ENCODE data around the gene IVNS1ABP.
"Not testable (repeated sequence)": the region's sequence is repeated elsewhere in the genome, so short reads cannot be mapped to it uniquely, and the experiment has no call there.

IVNS1ABP gene

DNA sequence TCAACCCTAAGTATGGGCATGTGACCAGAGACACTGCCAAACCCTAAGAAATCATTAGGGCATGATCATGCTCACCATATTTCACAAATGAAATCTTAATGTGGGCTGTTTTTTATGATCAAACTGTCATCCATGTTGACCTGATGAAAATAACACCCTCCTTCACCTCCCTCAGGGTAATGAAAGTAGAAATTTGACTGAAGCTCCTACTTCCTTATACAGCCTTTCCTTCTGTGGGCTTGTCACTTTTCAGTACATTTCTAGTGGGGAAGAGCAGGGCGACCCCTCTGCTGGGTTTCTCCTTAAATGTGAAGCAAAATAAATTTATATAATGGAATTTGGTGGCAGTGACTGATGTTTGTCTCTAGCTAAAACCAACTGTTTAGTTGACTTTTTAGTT, 25.9 kb downstream of the IVNS1ABP start:
- no peak for DNase-seq

DNA sequence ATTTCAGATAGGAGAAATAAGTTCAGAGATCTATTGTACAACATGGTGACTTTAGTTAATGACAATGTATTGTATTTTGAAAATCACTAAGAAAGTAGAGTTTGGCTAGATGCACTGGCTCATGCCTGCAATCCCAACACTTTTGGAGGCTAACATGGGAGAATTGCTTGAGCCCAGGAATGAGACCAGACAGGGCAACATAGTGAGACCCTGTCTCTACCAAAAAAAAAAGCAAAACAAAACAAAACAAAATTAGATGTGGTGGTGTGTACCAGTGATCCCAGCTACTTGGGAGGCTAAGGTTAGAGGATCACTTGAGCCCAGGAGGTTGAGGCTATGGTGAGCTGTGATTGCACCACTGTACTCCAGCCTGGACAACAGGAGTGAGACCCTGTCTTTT, 27.2 kb downstream of the IVNS1ABP start:
- DNase-seq, result no peak

DNA sequence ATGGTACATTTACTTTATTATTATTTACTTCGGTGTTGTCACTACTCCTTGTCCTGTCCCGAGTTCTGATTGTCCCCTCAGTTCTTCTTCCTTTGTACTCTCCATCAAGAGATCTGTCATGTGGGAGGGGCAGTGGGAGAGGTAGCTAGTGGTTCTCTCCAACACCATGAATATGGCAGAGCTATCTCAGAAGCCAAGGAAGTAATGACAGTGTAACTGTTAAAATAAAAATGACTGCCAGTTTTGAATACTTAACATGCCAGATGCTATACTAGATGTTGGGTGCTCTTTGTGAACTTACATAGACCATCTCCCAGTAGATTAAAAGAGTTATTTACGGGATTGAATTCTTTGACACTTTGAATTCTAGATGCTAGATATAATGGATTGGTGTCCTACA, 28.6 kb downstream of the IVNS1ABP start:
- no peak for DNase-seq

DNA sequence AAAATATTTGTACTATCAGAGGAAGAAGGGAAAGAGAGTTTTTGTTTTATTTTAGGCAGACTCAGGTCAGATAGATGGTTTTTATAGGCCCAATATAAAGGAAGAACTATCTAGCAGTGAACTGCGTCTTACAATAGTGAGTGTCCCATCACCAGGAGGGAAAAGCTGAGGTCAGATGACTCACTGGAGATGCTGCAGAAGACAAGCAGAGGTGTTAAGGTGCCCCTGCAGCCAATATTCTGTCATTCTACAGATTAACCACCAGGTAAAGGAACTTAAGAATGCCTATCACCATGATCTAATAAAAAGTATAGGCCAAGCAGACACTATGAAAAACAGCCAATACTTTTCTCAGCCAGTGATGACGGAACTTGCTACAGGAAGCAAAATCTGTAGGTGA, 29.6 kb downstream of the IVNS1ABP start:
- DNase-seq, result no peak

DNA sequence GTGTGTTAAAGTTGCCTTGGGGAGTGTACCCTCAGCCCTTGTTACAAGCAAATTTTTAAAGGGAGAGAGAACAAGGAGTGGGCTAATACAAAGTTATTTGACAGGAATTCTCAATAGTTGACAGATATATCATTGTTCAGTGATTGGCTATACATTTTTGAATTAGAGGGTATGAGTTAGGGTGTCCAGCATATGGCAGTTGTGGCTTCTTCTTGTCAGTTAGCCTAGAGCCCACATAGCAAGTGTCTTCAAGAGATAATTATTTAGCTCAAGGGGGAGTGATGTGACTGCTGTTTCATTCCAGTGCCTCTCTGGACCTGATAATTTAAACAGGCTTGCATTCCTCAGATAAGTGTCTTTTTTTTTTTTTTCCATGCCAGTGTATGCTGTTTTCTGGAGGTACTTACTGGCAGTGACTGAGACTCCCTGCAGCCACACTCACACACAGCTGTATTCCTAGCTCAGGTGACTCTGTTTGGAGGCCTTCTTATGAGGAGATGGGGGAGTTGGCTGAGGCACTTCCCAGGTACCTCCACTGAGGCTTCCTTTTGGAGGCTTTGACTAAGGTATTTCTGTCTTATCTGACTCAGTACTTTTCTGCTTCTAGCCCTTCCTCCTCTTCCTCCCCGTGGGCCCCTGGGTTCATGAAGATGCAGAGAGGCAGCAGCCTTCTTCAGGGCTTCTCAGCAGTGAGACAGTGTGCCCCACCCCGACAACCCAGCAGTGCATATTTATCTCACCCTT, 32.3 kb downstream of the IVNS1ABP start:
- no peak for DNase-seq

DNA sequence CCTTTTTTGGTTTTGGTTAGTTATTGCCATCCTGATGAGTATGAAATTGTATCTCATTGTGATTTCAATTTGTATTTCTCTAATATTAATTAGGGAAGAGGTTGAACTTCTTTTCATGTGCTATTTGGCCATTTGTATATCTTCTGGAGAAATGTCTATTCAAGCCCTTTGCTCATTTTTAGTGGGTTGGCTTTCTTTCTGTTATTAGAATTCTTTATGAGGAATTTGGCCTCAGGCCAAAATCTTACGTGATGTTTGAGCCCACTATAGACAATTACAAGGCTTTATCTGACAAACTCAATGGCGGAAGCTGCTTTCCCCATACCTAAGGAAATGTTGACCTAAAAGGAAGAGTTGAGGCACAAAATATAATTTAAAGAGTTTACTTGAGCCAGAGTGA, 32.9 kb downstream of the IVNS1ABP start:
- no peak for DNase-seq

DNA sequence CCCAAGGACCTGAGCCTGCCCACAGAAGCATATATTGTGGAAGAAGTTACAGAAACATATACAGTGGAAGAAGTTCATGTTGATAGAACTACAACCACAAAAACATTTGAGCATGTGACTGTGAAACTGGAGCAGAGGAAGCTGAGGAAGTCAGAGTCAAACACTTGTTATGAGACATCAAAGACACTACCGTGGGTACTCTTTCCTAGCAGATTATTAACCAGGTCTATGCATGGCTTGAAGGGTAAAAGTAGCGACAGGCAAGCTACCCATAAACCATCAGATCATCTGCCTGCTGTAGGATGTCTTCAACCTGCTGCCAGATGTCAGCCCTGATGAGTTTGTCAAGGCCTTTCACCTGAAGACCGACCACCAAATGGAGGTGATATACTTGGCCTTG, 35.8 kb downstream of the IVNS1ABP start:
- DNase-seq, result peak; percentile 83

DNA sequence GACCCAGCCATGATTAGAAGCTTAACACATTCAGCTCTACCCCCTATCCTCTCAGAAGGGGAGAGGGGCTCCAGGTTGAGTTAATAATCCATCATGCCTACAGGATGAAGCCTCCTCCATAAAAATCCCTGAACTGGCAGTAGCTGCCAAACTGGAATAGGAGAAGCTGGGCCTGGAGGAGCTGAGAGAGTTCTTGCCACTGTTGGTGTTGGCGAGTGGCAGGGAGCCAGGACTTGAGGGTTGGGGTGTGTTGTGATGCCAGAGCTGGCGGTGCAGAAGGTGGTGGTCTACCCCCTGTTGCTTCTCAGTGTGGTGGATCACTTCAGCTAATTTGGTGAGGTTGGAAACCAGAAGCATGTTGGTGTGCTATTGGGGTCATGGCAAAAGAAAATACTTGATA, 36.5 kb downstream of the IVNS1ABP start:
- no peak for DNase-seq

DNA sequence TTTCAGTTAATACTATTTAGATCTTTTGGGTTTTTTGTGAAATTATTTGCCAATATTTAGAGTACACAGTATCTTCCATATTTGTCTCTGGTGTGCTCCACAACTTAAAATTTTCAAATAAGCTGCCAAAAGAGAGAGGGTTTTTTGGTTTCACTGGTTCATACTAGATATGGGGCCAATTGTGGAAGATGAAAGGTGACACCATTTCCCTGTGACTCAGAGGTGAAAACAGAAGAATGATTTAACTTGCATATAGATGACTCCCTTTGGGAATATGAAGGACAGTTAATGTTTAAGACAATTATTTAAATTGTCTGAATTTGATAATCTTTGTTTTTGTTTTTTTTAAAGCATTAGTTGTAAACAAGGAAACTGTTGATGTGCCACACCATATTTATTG, 37.5 kb downstream of the IVNS1ABP start:
- DNase-seq, result peak; percentile 12

DNA sequence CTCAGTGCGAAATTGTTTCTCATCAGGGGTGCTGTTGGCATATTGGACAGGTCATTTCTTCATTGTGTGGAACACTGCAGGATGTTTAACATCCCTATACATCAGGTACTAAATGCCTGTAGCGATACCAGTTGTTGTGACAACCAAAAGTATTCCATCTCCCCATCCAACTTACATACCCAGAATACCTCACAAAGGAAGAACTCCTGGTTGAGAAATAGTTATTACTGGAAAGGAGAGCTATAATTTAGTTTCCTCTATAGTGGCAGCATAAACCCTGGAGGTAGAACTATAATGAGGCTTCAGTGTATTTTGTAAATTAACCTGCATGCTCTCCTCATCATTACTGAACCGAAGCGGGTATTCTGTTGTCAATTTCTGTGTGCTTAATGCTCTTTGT, 45.1 kb downstream of the IVNS1ABP start:
- DNase-seq, result no peak

DNA sequence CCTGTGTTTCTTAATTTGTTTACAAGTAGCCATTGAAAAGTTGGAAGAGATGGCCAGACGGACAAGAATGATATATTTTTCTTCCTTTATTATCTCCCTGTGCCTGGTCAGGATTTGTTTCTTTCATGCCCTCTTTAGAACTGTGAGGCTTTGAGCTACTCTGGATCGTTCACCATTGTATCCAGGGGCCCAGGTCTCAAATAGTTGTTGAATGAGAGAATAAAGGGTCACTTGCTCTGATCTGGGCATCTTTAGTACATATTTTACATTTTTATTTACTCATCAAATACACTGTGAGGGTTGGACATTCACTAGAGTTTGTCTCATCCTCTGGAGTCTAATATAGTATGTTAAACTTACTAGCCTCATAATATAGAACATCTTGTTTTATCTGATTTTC, 48.7 kb downstream of the IVNS1ABP start:
- no peak for DNase-seq

DNA sequence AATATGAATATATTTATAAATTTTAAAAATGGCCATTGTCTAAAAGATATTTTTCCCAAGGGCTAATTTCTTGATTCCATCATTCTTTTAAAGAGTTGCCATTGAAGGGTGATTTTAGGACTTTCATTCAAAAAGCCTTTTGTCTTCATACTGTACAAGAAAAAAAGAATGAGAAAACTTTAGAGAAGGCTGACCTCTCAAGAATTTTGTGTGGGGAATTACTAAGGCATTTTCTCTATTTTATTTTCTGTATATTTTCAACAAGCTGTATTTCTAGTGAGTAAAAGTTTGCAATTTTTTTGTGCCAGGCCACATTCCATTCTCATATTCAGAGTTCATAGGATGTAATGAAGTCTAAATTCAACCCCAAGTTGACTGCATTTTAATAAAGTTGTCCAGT, 49.3 kb downstream of the IVNS1ABP start:
- DNase-seq, result no peak

DNA sequence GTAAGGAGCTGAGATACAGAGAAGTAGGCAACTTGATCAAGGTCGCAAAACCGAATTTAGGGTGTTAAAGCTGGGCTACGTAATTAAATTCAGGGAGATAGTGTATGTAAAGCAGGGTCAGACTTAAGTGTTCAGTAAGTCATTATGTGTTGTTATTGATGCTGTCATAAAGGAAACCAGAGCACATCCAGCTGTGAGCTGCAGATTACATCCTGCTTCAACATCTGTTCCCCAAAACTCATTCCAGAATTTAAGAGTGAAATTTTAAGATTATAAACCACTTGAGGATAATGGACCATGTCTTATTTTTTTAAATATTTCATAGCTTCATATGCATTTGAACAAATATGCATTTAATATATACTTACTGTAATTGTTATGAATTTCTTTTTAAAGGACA, 49.7 kb downstream of the IVNS1ABP start:
- DNase-seq, result no peak

DNA sequence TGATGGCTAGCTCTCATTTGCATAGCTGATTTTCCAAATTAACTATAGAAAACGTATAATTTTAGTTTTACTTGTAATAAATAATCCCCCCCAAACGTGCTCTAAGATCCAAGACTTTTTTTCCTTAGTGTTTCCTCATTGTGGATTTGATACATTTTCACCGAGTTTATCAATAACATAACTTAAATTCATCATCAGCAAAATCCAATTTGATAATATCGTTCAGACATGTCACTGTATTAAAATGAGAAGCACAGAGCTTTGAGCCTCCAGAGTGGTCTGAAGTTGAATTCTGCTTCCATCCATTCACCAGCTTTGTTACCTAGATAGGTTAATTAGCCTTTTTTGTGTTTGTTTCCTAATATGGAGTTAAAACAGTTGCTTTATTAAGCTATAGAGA, 51.7 kb downstream of the IVNS1ABP start:
- DNase-seq, result no peak

DNA sequence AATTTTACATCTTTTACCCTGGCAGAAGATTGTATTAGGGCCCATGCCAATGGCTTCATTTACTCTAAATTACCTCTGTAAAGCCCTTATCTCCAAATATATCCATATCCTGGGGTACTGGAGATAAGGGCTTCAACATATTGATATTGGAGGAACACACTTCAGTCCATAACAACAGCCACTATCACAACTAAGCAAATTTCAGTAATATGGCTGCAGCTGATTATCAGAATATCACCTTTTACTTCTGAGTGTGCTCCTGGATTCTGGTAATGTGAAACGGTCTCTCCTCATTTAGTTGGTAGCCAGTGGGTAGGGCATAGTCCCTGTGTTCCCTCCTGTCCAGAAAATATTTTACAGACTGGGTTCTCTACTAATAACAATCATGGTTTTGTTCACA, 53.3 kb downstream of the IVNS1ABP start:
- no peak for DNase-seq

DNA sequence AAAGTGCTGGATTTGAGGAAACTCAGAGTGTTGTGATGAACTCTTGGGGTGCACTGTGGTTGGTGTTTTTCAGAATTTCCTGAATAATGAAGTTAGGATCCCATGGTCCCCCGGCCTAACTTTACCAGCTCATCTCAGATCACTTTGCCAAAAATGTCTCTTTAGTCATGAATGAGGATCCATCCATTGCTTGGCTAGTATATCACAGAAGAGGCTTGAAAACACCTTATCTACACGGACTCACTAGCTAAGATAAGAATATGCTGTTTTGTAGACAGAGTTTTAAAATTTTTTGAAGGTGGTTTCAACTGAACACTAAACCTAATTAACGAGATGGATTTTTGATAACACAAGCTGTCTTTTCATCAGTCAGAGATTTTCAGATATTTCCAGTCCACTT, 53.8 kb downstream of the IVNS1ABP start:
- no peak for DNase-seq

DNA sequence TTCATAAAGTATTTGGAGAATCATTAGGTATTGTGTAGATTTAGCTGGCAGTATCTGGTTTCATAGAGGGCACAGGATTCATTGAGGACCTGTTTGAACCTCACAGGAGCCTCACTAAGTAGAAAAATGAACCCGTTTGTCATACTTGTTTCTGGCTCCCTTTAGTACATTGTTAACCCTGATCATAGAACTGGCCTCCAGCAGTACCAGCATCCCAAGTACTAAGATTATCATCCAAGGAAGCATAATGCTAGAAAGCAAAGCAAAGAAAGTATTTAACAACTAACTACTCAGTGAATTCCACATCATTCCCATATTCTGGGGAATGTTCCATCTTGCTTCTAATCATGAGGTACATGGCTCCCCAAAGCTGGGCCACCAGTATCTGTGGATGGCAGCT, 54.9 kb downstream of the IVNS1ABP start:
- no peak for DNase-seq

DNA sequence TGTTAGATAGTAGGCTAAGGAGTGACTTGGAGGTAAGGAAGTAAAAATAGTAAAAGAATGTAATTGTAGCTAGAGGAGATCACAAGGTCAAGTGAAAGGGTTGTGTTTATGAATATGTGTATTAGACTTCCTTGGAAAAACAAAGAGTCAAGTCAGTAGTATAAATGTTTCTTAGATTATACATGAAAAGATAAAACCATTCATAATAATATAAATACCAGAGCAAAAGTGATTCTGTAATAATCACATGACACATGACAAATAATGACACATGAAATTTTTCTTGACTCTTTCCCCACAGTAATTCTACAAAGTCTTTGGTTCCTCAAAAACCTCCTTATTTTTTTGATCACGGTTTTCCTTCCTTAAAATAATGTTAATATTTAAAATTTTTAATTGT, 56.4 kb downstream of the IVNS1ABP start:
- no peak for DNase-seq

DNA sequence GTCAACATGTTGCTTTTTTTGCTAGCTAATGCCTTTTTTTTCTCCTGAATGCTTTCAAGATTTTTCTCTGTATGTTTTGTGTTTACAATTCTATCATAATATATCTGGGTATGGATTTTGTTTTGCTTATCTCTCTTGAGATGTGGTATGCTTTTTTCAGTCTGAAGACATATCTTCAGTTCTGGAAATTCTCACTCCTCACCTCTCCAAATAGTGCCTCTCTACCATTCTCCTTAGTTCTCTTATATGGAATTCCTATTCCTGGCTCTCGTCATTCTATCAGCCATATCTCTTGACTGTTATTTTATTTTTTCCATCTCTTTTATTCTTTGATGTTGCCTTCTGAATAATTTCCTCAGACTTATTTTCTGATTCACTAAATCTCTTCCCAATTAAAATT, 58.4 kb downstream of the IVNS1ABP start:
- DNase-seq, result no peak

DNA sequence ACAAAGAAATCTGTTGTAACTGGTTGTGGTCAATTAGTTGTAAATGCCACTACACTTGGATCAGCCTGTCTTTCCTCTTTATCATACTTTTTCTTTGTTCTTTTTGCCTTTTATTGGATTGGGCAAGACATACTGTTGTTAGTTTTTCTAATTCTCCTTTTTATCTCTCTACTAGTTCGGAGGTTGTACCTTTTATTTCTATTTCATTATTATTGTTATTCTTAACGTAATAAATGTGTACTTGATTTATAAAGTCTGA, 59.2 kb downstream of the IVNS1ABP start:
- no peak for DNase-seq

DNA sequence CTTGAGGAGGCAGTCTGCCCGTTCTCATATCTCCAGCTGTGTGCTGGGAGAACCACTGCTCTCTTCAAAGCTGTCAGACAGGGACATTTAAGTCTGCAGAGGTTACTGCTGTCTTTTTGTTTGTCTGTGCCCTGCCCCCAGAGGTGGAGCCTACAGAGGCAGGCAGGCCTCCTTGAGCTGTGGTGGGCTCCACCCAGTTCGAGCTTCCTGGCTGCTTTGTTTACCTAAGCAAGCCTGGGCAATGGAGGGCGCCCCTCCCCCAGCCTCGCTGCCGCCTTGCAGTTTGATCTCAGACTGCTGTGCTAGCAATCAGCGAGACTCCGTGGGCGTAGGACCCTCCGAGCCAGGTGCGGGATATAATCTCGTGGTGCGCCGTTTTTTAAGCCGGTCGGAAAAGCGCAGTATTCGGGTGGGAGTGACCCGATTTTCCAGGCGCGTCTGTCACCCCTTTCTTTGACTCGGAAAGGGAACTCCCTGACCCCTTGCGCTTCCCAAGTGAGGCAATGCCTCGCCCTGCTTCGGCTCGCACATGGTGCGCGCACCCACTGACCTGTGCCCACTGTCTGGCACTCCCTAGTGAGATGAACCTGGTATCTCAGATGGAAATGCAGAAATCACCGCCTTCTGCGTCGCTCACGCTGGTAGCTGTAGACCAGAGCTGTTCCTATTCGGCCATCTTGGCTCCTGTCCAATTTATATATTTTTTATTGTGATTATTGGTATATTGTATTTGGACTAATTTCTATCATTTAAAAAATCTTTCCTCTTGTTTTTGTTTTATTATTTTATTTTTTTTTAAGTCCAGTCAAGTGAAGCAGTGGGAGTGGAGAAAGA, 59.7 kb downstream of the IVNS1ABP start:
- peak; percentile 70 for DNase-seq

DNA sequence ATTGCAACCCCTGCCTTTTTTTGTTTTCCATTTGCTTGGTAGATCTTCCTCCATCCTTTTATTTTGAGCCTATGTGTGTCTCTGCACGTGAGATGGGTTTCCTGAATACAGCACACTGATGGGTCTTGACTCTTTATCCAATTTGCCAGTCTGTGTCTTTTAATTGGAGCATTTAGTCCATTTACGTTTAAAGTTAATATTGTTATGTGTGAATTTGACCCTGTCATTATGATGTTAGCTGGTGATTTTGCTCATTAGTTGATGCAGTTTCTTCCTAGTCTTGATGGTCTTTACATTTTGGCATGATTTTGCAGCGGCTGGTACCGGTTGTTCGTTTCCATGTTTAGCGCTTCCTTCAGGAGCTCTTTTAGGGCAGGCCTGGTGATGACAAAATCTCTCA, 61.4 kb downstream of the IVNS1ABP start:
- DNase-seq, result not testable (repeated sequence)

DNA sequence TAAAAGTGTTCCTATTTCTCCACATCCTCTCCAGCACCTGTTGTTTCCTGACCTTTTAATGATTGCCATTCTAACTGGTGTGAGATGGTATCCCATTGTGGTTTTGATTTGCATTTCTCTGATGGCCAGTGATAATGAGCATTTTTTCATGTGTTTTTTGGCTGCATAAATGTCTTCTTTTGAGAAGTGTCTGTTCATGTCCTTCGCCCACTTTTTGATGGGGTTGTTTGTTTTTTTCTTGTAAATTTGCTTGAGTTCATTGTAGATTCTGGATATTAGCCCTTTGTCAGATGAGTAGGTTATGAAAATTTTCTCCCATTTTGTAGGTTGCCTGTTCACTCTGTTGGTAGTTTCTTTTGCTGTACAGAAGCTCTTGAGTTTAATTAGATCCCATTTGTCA, 64.6 kb downstream of the IVNS1ABP start:
- DNase-seq, result not testable (repeated sequence)

DNA sequence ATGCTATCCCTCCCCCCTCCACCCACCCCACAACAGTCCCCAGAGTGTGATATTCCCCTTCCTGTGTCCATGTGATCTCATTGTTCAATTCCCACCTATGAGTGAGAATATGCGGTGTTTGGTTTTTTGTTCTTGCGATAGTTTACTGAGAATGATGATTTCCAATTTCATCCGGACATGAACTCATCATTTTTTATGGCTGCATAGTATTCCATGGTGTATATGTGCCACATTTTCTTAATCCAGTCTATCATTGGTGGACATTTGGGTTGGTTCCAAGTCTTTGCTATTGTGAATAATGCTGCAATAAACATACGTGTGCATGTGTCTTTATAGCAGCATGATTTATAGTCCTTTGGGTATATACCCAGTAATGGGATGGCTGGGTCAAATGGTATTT, 65.1 kb downstream of the IVNS1ABP start:
- not testable (repeated sequence) for DNase-seq

DNA sequence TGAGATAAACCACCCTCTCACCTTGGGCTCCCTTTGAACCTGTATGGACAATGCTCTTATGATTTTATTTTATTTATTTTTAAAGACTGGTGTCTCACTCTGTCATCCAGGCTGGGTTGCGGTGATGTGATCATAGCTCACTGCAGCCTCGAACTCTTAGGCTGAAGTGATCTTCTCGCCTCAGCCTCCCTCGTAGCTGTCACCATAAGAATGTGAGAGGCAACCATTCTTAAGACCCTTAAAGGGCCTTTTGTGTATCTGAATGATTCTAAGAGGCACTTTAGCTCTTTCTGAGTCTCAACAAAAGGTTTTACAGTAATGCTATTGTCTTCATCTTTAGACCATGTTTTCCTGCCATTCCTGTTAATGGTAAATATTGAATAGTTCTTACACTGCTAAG, 67.0 kb downstream of the IVNS1ABP start:
- no peak for DNase-seq

Measured in DMS53 (cell line).